Measurements from ENCODE around the gene SGO2. TPM values are rescaled to one million over a fixed set of nuclear protein-coding genes. Genes with fewer than 3 reads are reported as not detected.

The SGO2 gene
- total RNA-seq, 4 donors from 2014 or later, result 0.71 to 2.5 (median 1.9) TPM

- H3K9me3 ChIP-seq, result no peaks in the 10 kb centered on the region
- no peak overlapping the region for H3K4me3 ChIP-seq
- TF ChIP-seq CTCF (IDR thresholded peaks at IDR 0.05) (no peak), EP300 (IDR thresholded peaks at IDR 0.05) (no peak), POLR2A (IDR thresholded peaks at IDR 0.05; ENCODE audit: low read depth) (no peak), POLR2AphosphoS5 (IDR thresholded peaks at IDR 0.05) (no peak)
- intact Hi-C loops (cut with DNase I), result no loop called here
- H3K36me3 ChIP-seq, result peaks cover 13 to 57% (median 50%) of the 10 kb centered on the region in 4 donors
- no peak overlapping the region for H3K27ac ChIP-seq (replicated peaks in 1 of 4)
- peak; percentile 64 for DNase-seq (ENCODE audit: extremely low spot score)
- H3K4me1 ChIP-seq, result no peaks in the 10 kb centered on the region
- H3K27me3 ChIP-seq, result no peaks in the 10 kb centered on the region
- 97% methylated on average over 14 of the region's 22 CpGs for WGBS
Measured at GRCh38 chr2:200490001-200490400, 36.0 kb upstream of the SGO2 start.

GRCh38 chr2:200492656-200493055, 33.4 kb upstream of the SGO2 start:
- peaks cover 13 to 76% (median 66%) of the 10 kb centered on the region in 4 donors for H3K36me3 ChIP-seq
- H3K4me1 ChIP-seq, result no peaks in the 10 kb centered on the region
- no peak overlapping the region for H3K27ac ChIP-seq (replicated peaks in 1 of 4)
- no peak for DNase-seq (ENCODE audit: extremely low spot score)
- TF ChIP-seq POLR2A (IDR thresholded peaks at IDR 0.05; ENCODE audit: low read depth), result no peak
- TF ChIP-seq CTCF (IDR thresholded peaks at IDR 0.05), result no peak
- no peak for TF ChIP-seq EP300 (IDR thresholded peaks at IDR 0.05)
- no peak for TF ChIP-seq POLR2AphosphoS5 (IDR thresholded peaks at IDR 0.05)
- intact Hi-C loops (cut with DNase I), result no loop called here
- no peaks in the 10 kb centered on the region for H3K27me3 ChIP-seq
- H3K4me3 ChIP-seq, result no peak overlapping the region
- H3K9me3 ChIP-seq, result no peaks in the 10 kb centered on the region

GRCh38 chr2:200494048-200494447, 32.0 kb upstream of the SGO2 start:
- Histone ChIP-seq H3K27me3 (no peaks in the 10 kb centered on the region), H3K27ac (replicated peaks in 1 of 4) (no peak overlapping the region), H3K4me3 (no peak overlapping the region), H3K9me3 (no peaks in the 10 kb centered on the region), H3K4me1 (no peaks in the 10 kb centered on the region), H3K36me3 (peaks cover 21 to 87% (median 74%) of the 10 kb centered on the region in 4 donors)
- intact Hi-C loops (cut with DNase I), result no loop called here
- no peak for TF ChIP-seq POLR2A (IDR thresholded peaks at IDR 0.05; ENCODE audit: low read depth)
- TF ChIP-seq CTCF (IDR thresholded peaks at IDR 0.05), result no peak
- TF ChIP-seq EP300 (IDR thresholded peaks at IDR 0.05), result no peak
- no peak for TF ChIP-seq POLR2AphosphoS5 (IDR thresholded peaks at IDR 0.05)
- peak; percentile 64 for DNase-seq (ENCODE audit: extremely low spot score)
- WGBS, result 95% methylated on average over 2 of the region's 2 CpGs

GRCh38 chr2:200496696-200497095, 29.3 kb upstream of the SGO2 start:
- intact Hi-C loops (cut with DNase I), result no loop called here
- peaks cover 7 to 64% (median 50%) of the 10 kb centered on the region in 4 donors for H3K36me3 ChIP-seq
- TF ChIP-seq EP300 (IDR thresholded peaks at IDR 0.05) (no peak), CTCF (IDR thresholded peaks at IDR 0.05) (no peak), POLR2A (IDR thresholded peaks at IDR 0.05; ENCODE audit: low read depth) (no peak), POLR2AphosphoS5 (IDR thresholded peaks at IDR 0.05) (no peak)
- H3K4me3 ChIP-seq, result no peak overlapping the region
- no peak overlapping the region for H3K27ac ChIP-seq (replicated peaks in 1 of 4)
- 100% methylated on average over 1 of the region's 1 CpG for WGBS
- no peaks in the 10 kb centered on the region for H3K27me3 ChIP-seq
- no peaks in the 10 kb centered on the region for H3K4me1 ChIP-seq
- peak; percentile 2 for DNase-seq (ENCODE audit: extremely low spot score)
- H3K9me3 ChIP-seq, result no peaks in the 10 kb centered on the region
